B cell (primary cell): ENCODE results near the gene PARP12. TPM values are rescaled to one million over a fixed set of nuclear protein-coding genes. Genes with fewer than 3 reads are reported as not detected.

Experiments used
- ATAC-seq: fragments of 200-7000 bp; cut with Tn5 transposase; one replicate; pipeline ENCODE4 v1.10.0; 2021; ENCODE audit warnings: low read depth, mild to moderate bottlenecking, moderate number of reproducible peaks, moderate library complexity
- CTCF ChIA-PET: fragments of 350-600 bp; sonication (Branson Sonifier 250); formaldehyde crosslinking; loops from one replicate; lab custom pipeline; 2021; ENCODE audit warnings: antibody characterized with exemption, inconsistent platforms; lab: Charles Lee
- POLR2A ChIA-PET: fragments of 350-600 bp; sonication (Branson Sonifier 250); formaldehyde crosslinking; loops from one replicate; lab custom pipeline; 2021; ENCODE audit warnings: antibody characterized with exemption; lab: Charles Lee
- DNase-seq: peaks from one replicate; pipeline ENCODE4 v3.0.0; 2013
- H2AFZ ChIP-seq: 2 replicates; pipeline ENCODE4 v1.6.1; 2012; ENCODE audit warnings: mild to moderate bottlenecking, low read depth, low read length; ENCODE audit not compliant: insufficient read depth, poor library complexity, severe bottlenecking
- H3K27ac ChIP-seq, 2 donors: 1 replicate in 1 of 2; 2 replicates in 1 of 2; pipeline ENCODE4 v1.5.1; 2012 to 2013; ENCODE audit warnings: low read length in 2 of 2, mild to moderate bottlenecking in 2 of 2, moderate library complexity in 1 of 2
- H3K27me3 ChIP-seq, 4 experiments: fragments of 200-600 bp in 1 of 4; sonication (generic) in 1 of 4; replicated peaks in 1 of 4; 1 replicate in 2 of 4; 2 replicates in 2 of 4; pipeline versions ENCODE4 v1.6.1 to v1.7.0; 2013 to 2016; ENCODE audit warnings: low read length in 3 of 4, mild to moderate bottlenecking in 2 of 4, mixed read lengths in 1 of 4, moderate library complexity in 1 of 4; ENCODE audit not compliant: insufficient read depth in 4 of 4, control insufficient read depth in 3 of 4; ENCODE audit errors: control extremely low read depth in 1 of 4
- H3K36me3 ChIP-seq, 2 experiments: replicated peaks in 1 of 2; 1 replicate in 1 of 2; 2 replicates in 1 of 2; pipeline versions ENCODE4 v1.6.1 to v1.7.1; 2013; ENCODE audit warnings: low read length in 1 of 2; ENCODE audit not compliant: insufficient read depth in 2 of 2, control insufficient read depth in 1 of 2; ENCODE audit errors: control extremely low read depth in 1 of 2, extremely low read depth in 1 of 2
- H3K4me1 ChIP-seq, 2 donors: fragments of 200-600 bp in 1 of 2; sonication (generic) in 1 of 2; 1 replicate in 1 of 2; 2 replicates in 1 of 2; pipeline versions ENCODE4 v1.5.1 to v1.6.1; 2013 to 2017; ENCODE audit warnings: low read length in 2 of 2; ENCODE audit not compliant: control insufficient read depth in 2 of 2, insufficient read depth in 2 of 2
- H3K4me2 ChIP-seq: replicated peaks from 2 replicates; pipeline ENCODE3; 2012; ENCODE audit warnings: mild to moderate bottlenecking, low read depth, low read length; ENCODE audit not compliant: poor library complexity, severe bottlenecking
- H3K4me3 ChIP-seq, 5 experiments: fragments of 200-600 bp in 1 of 5; sonication (generic) in 1 of 5; 1 replicate in 3 of 5; 2 replicates in 2 of 5; pipeline versions ENCODE4 v1.5.1 to v1.7.0; 2011 to 2016; ENCODE audit warnings: low read length in 4 of 5, mild to moderate bottlenecking in 4 of 5, low read depth in 2 of 5, control low read depth in 1 of 5, moderate library complexity in 1 of 5; ENCODE audit not compliant: insufficient read depth in 1 of 5; ENCODE audit errors: control extremely low read depth in 1 of 5, extremely low read depth in 1 of 5
- H3K79me2 ChIP-seq: fragments of 200-600 bp; sonication (generic); one replicate; pipeline ENCODE4 v1.6.0; 2016; ENCODE audit warnings: low read length; ENCODE audit not compliant: control insufficient read depth, insufficient read depth
- H3K9ac ChIP-seq: fragments of 200-600 bp; sonication (generic); 2 replicates; pipeline ENCODE4 v1.6.1; 2017; ENCODE audit warnings: mild to moderate bottlenecking, low read length, moderate library complexity
- H3K9me3 ChIP-seq, 3 donors: one replicate each; pipeline versions ENCODE4 v1.6.1 to v1.7.1; 2013; ENCODE audit warnings: low read length in 2 of 3; ENCODE audit not compliant: control insufficient read depth in 2 of 3, insufficient read depth in 1 of 3; ENCODE audit errors: control extremely low read depth in 1 of 3
- H4K20me1 ChIP-seq: 2 replicates; pipeline ENCODE4 v1.6.0; 2012; ENCODE audit warnings: mild to moderate bottlenecking, low read length; ENCODE audit not compliant: insufficient read depth, control insufficient read depth, poor library complexity, severe bottlenecking
- H3K27ac Mint-ChIP-seq: one replicate; pipeline ENCODE4 v1.8.0; 2021; ENCODE audit warnings: mixed read lengths
- H3K27me3 Mint-ChIP-seq: one replicate; pipeline ENCODE4 v1.8.0; 2021; ENCODE audit warnings: mixed read lengths
- H3K4me1 Mint-ChIP-seq: one replicate; pipeline ENCODE4 v1.8.0; 2021; ENCODE audit warnings: mixed read lengths
- H3K4me3 Mint-ChIP-seq: one replicate; pipeline ENCODE4 v1.8.0; 2021; ENCODE audit warnings: mixed read lengths
- H3K9me3 Mint-ChIP-seq: one replicate; pipeline ENCODE4 v1.8.0; 2022; ENCODE audit warnings: mixed read lengths; ENCODE audit not compliant: insufficient read depth
- CTCF ChIP-seq: fragments of 200-600 bp; IDR thresholded peaks from one replicate; pipeline ENCODE4 v1.8.0; 2022; ENCODE audit warnings: antibody characterized with exemption, mild to moderate bottlenecking
- EZH2 ChIP-seq: IDR thresholded peaks from 2 replicates; pipeline ENCODE4 v1.6.1; 2012; ENCODE audit warnings: borderline replicate concordance, low read depth, mild to moderate bottlenecking, moderate library complexity, low read length; ENCODE audit not compliant: insufficient read depth, poor library complexity, severe bottlenecking
- WGBS: methylation state at CpG from one replicate; pipeline ENCODE4 v1.1.5; 2013; ENCODE audit warnings: missing lambda C conversion rate; ENCODE audit not compliant: insufficient coverage; 5-methylcytosine and 5-hydroxymethylcytosine counted together
- intact Hi-C: fragments of 100-400 bp; cut with micrococcal nuclease; formaldehyde crosslinking; loops from one replicate; pipeline ENCODE4 v1.10.0; 2022
- polyA plus RNA-seq: library from polyadenylated mRNA; depleted of rRNA; stranded (reverse); fragments of >200 nt; gene quantifications from 2 replicates; pipeline ENCODE4 v1.2.3, GENCODE V29; 2012
- total RNA-seq, 2 donors: library from RNA; stranded (reverse); fragments of 120-200 nt in 1 of 2; gene quantifications; 1 replicate in 1 of 2; 2 replicates in 1 of 2; pipeline versions ENCODE4 v1.2.3 to v1.2.4, GENCODE V29; 2013 to 2022

The PARP12 gene
- total and polyA plus RNA-seq, 2 donors (not counting 1 experiment from before 2014, with no cell fraction given): 170 to 177 TPM

GRCh38 chr7:140005754-140006503, 56.8 kb downstream of the PARP12 start:
- WGBS: 79% methylated on average over 10 of the region's 13 CpGs
- POLR2A ChIA-PET: no interaction called here

More at GRCh38 chr7:140005754-140006503, 56.8 kb downstream of the PARP12 start:
- Histone ChIP-seq H3K4me1 (peaks cover 0 to 2% of the 10 kb centered on the region in 2 donors), H3K4me2 (no peak overlapping the region), H4K20me1 (no peaks in the 10 kb centered on the region), H2AFZ (no peak overlapping the region), H3K79me2 (no peaks in the 10 kb centered on the region), H3K36me3 (no peaks in the 10 kb centered on the region), H3K27me3 (no peaks in the 10 kb centered on the region), H3K4me3 (no peak overlapping the region), H3K9ac (no peak overlapping the region), H3K27ac (no peak overlapping the region), H3K9me3 (no peaks in the 10 kb centered on the region)
- ATAC-seq (no peak), DNase-seq (no peak)
- Mint-ChIP-seq H3K27me3 (no peaks in the 10 kb centered on the region), H3K9me3 (no peaks in the 10 kb centered on the region), H3K4me3 (no peak overlapping the region), H3K4me1 (peaks cover 2% of the 10 kb centered on the region), H3K27ac (no peak overlapping the region)
- intact Hi-C loops: no loop called here
- CTCF ChIA-PET: interaction anchor here (0.8 to 11.4 kb wide), 6 partner anchors 13 to 417 kb away, joined by 3 to 269 read pairs (median 3); no protein-coding TSS in a partner anchor
- no peak for TF ChIP-seq EZH2
- no peak for TF ChIP-seq CTCF
